ENCODE measurements around the gene SNRPD2. TPM values are rescaled to one million over a fixed set of nuclear protein-coding genes. Genes with fewer than 3 reads are reported as not detected.
"Not testable (repeated sequence)": the region's sequence is repeated elsewhere in the genome, so short reads cannot be mapped to it uniquely, and the experiment has no call there.

The SNRPD2 gene
- polyA plus RNA-seq, 12 donors, result 157 to 300 (median 239) TPM; not detected in 1

GRCh38 chr19:45710356-45711130 is 18.8 kb upstream of the SNRPD2 start:
- DNase-seq, result no peak

- no peak for DNase-seq
These were observed 14.1 kb upstream of the SNRPD2 start for GRCh38 chr19:45705710-45706415.

- DNase-seq, result no peak
These were observed 13.4 kb upstream of the SNRPD2 start for GRCh38 chr19:45705115-45705514.

DNA sequence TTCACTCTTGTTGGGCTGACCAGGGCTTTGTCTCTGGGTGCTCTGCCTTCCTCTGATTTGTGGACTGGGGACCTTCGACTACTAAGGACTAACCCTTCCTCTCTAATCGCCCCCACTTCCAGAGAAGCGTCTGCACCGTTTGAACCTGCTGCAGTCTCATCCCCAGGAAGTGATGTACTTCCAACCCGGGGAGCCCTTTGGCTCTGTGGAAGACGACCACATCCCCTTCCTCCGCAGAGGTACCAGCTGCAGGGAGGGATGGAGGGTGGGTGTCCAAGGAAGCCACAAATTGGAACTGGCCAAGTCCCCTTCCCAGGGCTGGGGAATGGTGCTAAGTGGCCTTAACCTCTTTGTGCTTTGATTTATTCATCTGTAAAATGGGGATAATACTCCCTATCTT is 9.9 kb upstream of the SNRPD2 start:
- no peak for DNase-seq

DNA sequence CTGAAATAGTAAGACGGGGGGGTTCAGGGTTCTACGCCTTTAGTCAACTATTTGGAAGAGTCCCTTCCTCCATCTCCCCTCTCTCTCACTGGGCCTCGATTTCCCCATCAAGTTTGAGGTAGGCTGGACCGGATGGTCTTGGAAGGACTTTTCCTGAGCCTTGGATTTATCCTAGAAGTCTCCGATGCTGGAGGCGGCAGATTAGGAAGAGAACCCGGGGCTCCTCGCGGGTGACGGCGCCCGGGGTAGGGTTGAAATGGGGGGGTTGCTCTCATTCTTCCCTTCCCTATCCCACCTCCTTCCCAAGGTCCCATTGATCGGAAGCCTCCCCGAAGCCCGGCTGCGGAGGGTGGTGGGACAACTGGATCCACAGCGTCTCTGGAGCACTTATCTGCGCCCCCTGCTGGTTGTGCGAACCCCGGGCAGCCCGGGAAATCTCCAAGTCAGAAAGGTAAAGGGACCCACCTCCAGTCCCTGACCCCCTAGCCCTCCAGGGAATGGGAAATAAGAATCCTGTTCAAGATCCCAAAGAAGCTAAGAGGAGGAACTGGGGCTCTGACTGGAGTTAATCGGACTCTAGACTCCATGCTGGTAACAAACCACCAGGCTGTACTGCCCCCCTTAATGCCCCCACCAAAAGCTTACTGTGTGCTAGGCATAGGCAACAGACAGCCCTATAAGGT is 1.5 kb upstream of the SNRPD2 start:
- DNase-seq, result peak; percentile 66

DNA sequence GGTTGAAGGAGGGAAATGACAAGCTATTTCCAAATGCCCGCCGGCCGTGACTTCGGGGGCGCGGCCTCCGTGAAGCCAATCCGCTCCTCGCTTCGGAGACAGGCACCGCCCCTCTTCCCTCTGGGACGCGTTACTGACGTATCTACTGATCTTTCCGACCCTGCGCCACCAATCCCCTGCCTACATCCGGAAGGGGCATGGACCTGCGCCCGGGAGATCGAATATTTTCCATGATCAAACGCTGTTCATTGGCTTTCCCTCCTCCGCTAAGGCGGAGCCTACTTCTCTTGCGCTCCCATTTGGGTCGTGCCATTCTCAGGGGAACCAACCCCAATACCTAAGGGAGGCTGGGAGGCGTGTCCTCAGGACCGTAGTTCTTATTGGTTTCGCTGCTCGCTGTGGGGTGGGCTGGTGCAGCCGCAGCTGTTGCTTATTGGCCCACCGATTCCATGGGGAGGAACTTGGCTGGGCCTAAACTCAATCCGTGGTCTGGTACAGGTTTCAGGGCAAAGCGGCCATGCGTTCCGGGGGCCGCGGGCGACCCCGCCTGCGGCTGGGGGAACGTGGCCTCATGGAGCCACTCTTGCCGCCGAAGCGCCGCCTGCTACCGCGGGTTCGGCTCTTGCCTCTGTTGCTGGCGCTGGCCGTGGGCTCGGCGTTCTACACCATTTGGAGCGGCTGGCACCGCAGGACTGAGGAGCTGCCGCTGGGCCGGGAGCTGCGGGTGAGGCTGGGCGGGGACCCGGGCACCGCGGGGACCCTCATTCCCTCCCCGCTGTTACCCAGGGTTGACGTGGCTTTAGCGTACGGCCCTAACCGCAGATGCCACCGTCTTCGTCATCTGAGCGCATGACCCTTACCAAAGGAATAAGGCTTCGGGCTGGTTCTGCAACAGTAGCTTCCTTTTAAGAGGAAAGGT is 693 bp upstream of the SNRPD2 start, which contains the start of gene QPCTL:
TSS of gene QPCTL (plus strand) at position 480 of the 919 bp plus-strand sequence. CDS start at position 518, 38 bp downstream.
- DNase-seq, result peak; percentile 95

- no peak for DNase-seq
These were observed 4.2 kb downstream of the SNRPD2 start for GRCh38 chr19:45687599-45687998.

GRCh38 chr19:45685045-45685444 is 6.7 kb downstream of the SNRPD2 start:
- not testable (repeated sequence) for DNase-seq

DNA sequence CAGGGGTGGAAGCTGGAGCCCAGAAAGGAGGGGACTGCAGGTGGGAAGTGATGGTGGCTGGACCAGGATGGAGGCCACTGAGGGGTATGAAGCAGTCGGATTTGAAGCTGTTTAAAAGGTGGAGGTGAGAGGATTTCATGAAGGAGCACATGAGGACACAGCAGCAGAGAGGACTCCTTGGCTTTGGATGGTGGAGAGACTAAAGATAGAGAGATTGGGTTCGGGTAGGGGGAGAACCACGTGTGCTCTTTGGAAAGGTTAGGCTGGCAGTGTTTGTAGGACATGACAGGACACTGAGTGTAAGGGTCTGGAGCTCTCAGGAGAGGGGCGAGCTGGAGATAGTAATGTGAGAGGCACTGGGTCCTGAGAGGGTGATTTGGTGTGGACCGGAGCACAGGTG is 8.8 kb downstream of the SNRPD2 start:
- no peak for DNase-seq

GRCh38 chr19:45682117-45682516 is 9.6 kb downstream of the SNRPD2 start:
- no peak for DNase-seq

GRCh38 chr19:45681391-45682015 is 10.2 kb downstream of the SNRPD2 start:
- DNase-seq, result peak; percentile 66

DNA sequence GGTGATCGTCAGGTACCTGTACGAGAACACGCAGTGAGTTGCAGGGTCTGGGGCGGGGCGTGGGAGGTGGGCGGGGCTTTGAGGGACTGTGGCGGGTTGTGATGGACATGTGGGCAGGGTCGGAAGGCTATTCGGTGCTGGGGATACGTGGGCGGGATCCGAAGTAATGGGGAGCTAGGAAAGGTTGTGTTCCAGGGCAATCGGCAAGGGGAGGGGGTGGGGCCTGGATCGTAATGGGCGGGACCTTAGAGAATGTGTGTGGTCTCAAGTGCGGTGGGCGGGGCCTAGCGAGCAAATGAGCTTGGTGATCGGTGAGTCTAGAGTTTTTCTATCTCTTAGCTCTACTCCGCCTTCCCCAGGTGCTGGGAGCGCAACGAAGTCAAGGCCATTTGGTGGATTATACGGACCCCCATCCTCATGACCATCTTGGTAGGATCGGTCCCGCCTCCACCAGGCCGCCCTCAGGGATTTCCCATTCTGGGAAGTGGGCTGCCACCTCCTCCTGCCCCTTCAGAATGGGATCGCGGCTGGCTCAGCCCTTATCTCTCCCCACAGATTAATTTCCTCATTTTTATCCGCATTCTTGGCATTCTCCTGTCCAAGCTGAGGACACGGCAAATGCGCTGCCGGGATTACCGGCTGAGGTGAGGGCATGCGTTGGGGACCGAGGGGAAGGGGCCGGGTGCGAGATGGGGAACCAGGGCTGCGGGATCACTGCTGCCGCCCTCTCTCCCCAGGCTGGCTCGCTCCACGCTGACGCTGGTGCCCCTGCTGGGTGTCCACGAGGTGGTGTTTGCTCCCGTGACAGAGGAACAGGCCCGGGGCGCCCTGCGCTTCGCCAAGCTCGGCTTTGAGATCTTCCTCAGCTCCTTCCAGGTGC is 14.2 kb downstream of the SNRPD2 start:
- DNase-seq, result peak; percentile 14

DNA sequence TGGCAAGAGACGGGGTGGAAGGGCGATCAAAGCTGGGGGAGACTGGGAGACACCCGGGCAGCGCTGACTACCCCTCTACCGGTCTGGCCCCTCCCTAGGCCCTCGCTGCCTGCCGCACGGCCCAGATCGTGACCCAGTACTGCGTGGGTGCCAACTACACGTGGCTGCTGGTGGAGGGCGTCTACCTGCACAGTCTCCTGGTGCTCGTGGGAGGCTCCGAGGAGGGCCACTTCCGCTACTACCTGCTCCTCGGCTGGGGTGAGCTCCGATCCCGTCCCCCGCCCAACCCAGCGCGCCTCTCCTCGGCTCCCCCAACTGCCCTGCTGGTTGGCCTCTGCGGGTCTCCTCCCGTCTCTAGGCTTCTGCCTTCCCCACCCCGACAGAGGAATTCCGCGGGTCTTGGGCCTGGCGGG is 14.9 kb downstream of the SNRPD2 start:
- DNase-seq, result no peak

DNA sequence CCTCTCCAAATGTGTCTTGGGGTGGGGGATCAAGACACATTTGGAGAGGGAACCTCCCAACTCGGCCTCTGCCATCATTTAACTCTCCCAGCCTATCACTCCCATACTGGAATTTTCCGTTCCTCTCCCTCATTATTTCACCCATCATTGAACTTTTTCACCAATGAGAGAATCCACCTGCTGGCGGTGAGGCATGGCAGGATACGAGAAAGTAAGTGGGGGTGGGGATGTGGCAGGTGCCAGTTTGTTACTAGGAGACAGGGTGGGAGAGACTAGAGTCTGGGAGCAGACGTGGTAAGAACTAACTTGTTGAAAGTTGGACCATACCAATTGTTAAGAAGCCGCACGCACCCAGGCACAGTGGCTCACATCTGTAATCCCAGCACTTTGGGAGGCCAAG is 16.8 kb downstream of the SNRPD2 start:
- no peak for DNase-seq

GRCh38 chr19:45670670-45671453 is 20.9 kb downstream of the SNRPD2 start:
- DNase-seq, result no peak

DNA sequence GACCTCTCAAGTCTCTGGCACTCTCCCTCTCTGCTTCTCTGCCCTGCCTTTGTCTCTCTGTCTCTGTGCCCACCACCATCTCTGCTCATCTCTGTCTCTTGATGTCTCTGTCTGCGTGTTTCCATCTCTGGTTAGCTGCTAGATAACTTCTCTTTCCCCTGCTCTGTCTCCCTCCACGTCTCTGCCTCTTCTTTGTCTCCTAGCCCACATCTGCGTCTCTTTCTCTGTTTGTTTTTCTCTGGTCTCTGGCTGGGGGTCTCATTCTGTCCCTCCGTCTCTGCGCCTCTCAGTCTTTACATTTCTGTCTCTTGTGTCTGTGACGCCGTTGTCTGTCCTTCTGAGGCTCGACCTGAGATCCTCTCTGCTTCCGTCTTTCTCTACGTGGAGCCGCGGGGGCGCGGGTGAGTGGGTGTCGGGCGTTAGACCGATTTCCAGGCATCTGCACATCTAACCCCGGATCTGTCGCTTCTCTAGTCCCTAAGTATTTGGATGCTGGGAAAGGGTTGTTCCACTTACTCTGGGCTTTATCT is 23.3 kb downstream of the SNRPD2 start:
- DNase-seq, result no peak

DNA sequence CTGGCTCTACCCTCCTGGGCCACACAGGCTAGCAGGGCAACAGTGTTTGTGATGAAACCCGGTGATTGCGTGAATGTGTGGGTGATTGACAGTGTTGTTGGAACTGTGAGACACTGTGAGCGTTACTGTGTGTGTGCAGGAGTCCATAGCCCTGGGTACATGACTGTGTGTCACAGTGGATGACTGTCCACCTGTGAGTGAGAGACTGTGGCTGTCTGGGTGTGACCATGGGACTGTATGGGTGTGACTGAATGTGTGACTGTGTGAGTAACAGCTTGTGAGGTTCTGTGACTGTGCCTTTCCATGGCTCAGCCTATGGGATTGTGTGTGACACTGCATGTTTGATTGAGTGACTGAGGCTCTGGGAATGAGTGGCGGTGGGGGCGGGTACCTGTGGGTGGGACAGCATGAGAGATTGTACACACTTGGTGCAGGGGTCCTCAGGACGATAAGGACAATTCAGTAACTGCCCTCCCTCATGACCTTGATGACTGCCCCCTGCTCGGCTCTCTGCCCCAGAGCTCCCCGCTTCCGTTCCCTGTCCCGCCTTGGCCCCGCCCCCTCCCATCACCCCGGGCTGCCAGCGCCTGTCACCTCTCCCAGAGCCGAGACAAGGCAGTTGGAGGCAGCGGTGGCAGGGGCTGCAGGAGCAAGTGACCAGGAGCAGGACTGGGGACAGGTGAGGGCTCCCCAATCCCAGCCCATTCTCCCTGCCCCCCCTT is 24.0 kb downstream of the SNRPD2 start, which contains the start of gene GIPR:
TSS of gene GIPR (plus strand) at position 602 of the 722 bp plus-strand sequence. CDS start 1,300 bp downstream, outside the sequence.
- no peak for DNase-seq

DNA sequence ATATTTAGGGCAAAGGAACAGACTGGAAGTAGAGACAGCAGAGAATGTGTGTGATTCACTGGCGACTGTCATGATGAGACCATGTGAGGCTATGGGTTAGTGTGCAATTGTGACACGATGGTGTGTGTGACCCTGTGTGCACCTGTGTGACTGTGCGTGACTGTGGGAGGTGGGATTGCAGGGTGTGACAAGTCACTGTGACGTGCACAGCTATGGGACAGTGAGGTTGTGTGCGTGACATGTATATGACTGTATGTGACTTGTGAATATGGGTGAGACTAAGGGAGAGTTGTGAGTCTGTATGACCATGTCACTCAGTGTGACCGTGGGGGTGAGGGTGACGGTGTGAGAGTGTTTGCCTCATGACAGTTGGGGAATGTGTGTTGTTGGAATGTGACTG is 27.2 kb downstream of the SNRPD2 start:
- no peak for DNase-seq
